Endothelial cell of umbilical vein (primary cell): ENCODE measurements around the gene CEACAM1.

Source experiments
- EZH2 ChIP-seq: IDR thresholded peaks from 2 replicates; pipeline ENCODE4 v1.6.1; 2012; ENCODE audit warnings: borderline replicate concordance, low read depth, mild to moderate bottlenecking, moderate library complexity, low read length, inconsistent platforms; ENCODE audit not compliant: severe bottlenecking
- FOS ChIP-seq: IDR thresholded peaks from 2 replicates; pipeline ENCODE4 v1.6.1; 2011; ENCODE audit warnings: mild to moderate bottlenecking, low read length, moderate library complexity, borderline replicate concordance; ENCODE audit not compliant: insufficient read depth
- MYC ChIP-seq: IDR thresholded peaks from one replicate; pipeline ENCODE4 v1.6.1; 2011; ENCODE audit warnings: mild to moderate bottlenecking, low read depth, low read length
- POLR2A ChIP-seq: IDR thresholded peaks from 2 replicates; pipeline ENCODE4 v1.6.1; 2012; ENCODE audit warnings: low read depth, mild to moderate bottlenecking, control low read depth, low read length
- POLR2AphosphoS5 ChIP-seq: IDR thresholded peaks from 2 replicates; pipeline ENCODE4 v1.6.1; 2012; ENCODE audit warnings: low read depth, mild to moderate bottlenecking, control low read depth, low read length, moderate library complexity; ENCODE audit not compliant: insufficient read depth
- TF ChIP-seq, protein P1 (sequence below), 2 donors: IDR thresholded peaks; 1 replicate in 1 of 2; 2 replicates in 1 of 2; pipeline ENCODE4 v1.5.1; 2011; ENCODE audit warnings: low read length in 2 of 2, mild to moderate bottlenecking in 2 of 2, moderate library complexity in 2 of 2, control low read depth in 1 of 2, inconsistent platforms in 1 of 2, low read depth in 1 of 2; ENCODE audit not compliant: insufficient read depth in 1 of 2; ENCODE audit errors: extremely low read depth in 1 of 2

DNA sequence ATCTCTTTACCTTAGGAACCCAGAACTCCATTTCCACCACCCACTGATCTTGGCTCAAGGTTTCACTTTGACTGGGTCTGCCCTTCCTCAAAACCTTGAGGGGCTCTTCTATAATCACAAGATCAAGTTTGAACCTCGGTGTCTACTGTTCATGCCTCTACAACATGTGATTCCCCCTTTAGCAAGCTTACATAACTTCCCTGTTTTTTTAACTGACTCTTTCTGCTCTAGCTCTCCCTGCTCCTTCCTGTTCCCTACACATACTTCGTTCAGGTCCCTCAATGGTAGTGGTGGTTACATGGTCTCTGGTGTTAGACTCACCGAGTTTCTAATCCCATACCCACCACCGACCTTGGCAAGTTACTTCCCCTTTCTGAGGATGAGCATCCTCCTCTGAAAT is 39.7 kb upstream of the CEACAM1 start:
- TF ChIP-seq, protein P1, sequence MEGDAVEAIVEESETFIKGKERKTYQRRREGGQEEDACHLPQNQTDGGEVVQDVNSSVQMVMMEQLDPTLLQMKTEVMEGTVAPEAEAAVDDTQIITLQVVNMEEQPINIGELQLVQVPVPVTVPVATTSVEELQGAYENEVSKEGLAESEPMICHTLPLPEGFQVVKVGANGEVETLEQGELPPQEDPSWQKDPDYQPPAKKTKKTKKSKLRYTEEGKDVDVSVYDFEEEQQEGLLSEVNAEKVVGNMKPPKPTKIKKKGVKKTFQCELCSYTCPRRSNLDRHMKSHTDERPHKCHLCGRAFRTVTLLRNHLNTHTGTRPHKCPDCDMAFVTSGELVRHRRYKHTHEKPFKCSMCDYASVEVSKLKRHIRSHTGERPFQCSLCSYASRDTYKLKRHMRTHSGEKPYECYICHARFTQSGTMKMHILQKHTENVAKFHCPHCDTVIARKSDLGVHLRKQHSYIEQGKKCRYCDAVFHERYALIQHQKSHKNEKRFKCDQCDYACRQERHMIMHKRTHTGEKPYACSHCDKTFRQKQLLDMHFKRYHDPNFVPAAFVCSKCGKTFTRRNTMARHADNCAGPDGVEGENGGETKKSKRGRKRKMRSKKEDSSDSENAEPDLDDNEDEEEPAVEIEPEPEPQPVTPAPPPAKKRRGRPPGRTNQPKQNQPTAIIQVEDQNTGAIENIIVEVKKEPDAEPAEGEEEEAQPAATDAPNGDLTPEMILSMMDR (IDR thresholded peaks at IDR 0.05; ENCODE audit: extremely low read depth in 1 of 2, insufficient read depth in 1 of 2, low read depth in 1 of 2, low read length in 2 of 2), result no peak
- no peak for TF ChIP-seq FOS
- TF ChIP-seq POLR2A, result no peak
- TF ChIP-seq POLR2AphosphoS5, result no peak
- TF ChIP-seq EZH2, result no peak
- no peak for TF ChIP-seq MYC
